Measurements from ENCODE around the gene PLXNA2.

The PLXNA2 gene

GRCh38 chr1:208215393-208215792, 28.8 kb downstream of the PLXNA2 start:
- TF ChIP-seq CTCF (IDR thresholded peaks at IDR 0.05; ENCODE audit: extremely low read depth, missing control alignments): no peak
- no peak for DNase-seq (ENCODE audit: low spot score)

- TF ChIP-seq CTCF (IDR thresholded peaks at IDR 0.05; ENCODE audit: extremely low read depth, missing control alignments): no peak
- DNase-seq (ENCODE audit: low spot score): no peak
Measured at GRCh38 chr1:208213786-208214185, 30.4 kb downstream of the PLXNA2 start.

- no peak for TF ChIP-seq CTCF (IDR thresholded peaks at IDR 0.05; ENCODE audit: extremely low read depth, missing control alignments)
- DNase-seq (ENCODE audit: low spot score): no peak
Measured at GRCh38 chr1:208212893-208213292, 31.3 kb downstream of the PLXNA2 start.

GRCh38 chr1:208211921-208212843, 32.0 kb downstream of the PLXNA2 start:
- no peak for TF ChIP-seq CTCF (IDR thresholded peaks at IDR 0.05; ENCODE audit: extremely low read depth, missing control alignments)
- DNase-seq (ENCODE audit: low spot score): no peak

GRCh38 chr1:208209896-208210589, 34.1 kb downstream of the PLXNA2 start:
- TF ChIP-seq CTCF (IDR thresholded peaks at IDR 0.05; ENCODE audit: extremely low read depth, missing control alignments): no peak
- DNase-seq (ENCODE audit: low spot score): no peak

GRCh38 chr1:208209286-208209685, 34.9 kb downstream of the PLXNA2 start:
- no peak for TF ChIP-seq CTCF (IDR thresholded peaks at IDR 0.05; ENCODE audit: extremely low read depth, missing control alignments)
- no peak for DNase-seq (ENCODE audit: low spot score)

GRCh38 chr1:208208132-208208487, 36.1 kb downstream of the PLXNA2 start:
- TF ChIP-seq CTCF (IDR thresholded peaks at IDR 0.05; ENCODE audit: extremely low read depth, missing control alignments): no peak
- no peak for DNase-seq (ENCODE audit: low spot score)
